Fibroblast of pulmonary artery (primary cell): ENCODE results near the gene PRR14L.
A peak's percentile ranks its signal among the peaks of the same experiment; 100 is the strongest.
"Not testable (repeated sequence)": the region's sequence is repeated elsewhere in the genome, so short reads cannot be mapped to it uniquely, and the experiment has no call there.

Experiments used
- DNase-seq: peaks from one replicate; pipeline ENCODE4 v3.0.0-alpha.2; 2010; ENCODE audit warnings: low read depth
- H3K4me3 ChIP-seq: replicated peaks from 2 replicates; pipeline ENCODE4 v1.5.1; 2011; ENCODE audit warnings: low read depth, mild to moderate bottlenecking, control low read depth, low read length, moderate library complexity
- TF ChIP-seq, protein P1 (sequence below): IDR thresholded peaks from 2 replicates; pipeline ENCODE4 v1.5.1; 2011; ENCODE audit warnings: mild to moderate bottlenecking, control low read depth, low read length, inconsistent platforms; ENCODE audit errors: missing control alignments

Gene PRR14L

DNA sequence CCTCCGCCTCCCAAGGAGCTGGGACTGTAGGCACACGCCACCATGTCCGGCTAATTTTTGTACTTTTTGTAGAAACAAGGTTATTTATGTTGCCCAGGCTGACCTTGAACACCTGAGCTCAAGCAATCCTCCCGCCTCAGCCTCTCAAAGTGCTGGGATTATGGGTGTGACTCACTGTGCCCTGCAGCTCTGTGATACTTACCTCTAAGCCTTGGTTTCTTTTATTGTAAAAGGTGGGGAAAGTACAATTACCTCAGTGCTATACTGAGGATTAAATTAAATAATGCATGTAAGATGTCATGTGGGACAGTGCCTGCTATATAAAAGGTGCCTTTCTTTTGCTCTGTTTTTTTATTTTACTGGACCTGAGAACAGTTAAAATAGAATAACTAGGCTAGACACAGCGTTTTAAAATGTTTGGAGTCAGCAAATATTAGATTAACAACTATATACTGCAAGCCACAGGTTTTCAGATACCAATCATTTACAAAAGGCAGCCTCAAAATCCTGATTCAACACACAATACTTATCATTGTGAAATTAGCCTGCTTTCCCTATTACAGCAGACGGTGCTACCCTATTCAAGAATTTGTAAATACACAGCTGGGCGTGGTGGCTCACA lies 30.0 kb downstream of the PRR14L start:
- no peak for DNase-seq
- no peak overlapping the region for H3K4me3 ChIP-seq
- TF ChIP-seq, protein P1, sequence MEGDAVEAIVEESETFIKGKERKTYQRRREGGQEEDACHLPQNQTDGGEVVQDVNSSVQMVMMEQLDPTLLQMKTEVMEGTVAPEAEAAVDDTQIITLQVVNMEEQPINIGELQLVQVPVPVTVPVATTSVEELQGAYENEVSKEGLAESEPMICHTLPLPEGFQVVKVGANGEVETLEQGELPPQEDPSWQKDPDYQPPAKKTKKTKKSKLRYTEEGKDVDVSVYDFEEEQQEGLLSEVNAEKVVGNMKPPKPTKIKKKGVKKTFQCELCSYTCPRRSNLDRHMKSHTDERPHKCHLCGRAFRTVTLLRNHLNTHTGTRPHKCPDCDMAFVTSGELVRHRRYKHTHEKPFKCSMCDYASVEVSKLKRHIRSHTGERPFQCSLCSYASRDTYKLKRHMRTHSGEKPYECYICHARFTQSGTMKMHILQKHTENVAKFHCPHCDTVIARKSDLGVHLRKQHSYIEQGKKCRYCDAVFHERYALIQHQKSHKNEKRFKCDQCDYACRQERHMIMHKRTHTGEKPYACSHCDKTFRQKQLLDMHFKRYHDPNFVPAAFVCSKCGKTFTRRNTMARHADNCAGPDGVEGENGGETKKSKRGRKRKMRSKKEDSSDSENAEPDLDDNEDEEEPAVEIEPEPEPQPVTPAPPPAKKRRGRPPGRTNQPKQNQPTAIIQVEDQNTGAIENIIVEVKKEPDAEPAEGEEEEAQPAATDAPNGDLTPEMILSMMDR = no peak

- DNase-seq = peak; percentile 56
These were observed 34.7 kb downstream of the PRR14L start for GRCh38 chr22:31715147-31715778.

GRCh38 chr22:31711226-31711625 lies 38.7 kb downstream of the PRR14L start:
- DNase-seq = peak; percentile 29
- H3K4me3 ChIP-seq = not testable (repeated sequence)

More at GRCh38 chr22:31715147-31715778, 34.7 kb downstream of the PRR14L start:
- TF ChIP-seq, protein P1 = no peak
- H3K4me3 ChIP-seq = no peak overlapping the region

GRCh38 chr22:31707519-31707918 lies 42.4 kb downstream of the PRR14L start:
- TF ChIP-seq, protein P1 = no peak
- no peak overlapping the region for H3K4me3 ChIP-seq
- DNase-seq = no peak

- no peak overlapping the region for H3K4me3 ChIP-seq
- TF ChIP-seq, protein P1 = no peak
- peak; percentile 32 for DNase-seq
These were observed 54.5 kb downstream of the PRR14L start for GRCh38 chr22:31695423-31695822.

DNA sequence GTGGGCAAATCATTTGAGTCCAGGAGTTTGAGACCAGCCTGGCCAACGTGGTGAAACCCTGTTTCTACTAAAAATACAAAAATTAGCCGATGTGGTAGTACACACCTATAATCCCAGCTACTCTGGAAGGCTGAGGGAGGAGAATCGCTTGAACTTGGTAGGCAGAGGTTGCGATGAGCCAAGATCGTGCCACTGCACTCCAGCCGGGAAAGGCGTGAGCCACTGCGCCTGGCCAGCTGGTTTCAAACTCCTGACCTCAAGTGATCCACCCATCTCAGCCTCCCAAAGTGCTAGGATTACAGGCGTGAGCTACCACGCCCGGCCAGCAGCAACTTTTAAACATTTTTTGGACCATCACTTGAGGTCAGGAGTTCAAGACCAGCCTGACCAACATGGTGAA lies 55.9 kb downstream of the PRR14L start:
- H3K4me3 ChIP-seq, DNase-seq: not testable (repeated sequence)

DNA sequence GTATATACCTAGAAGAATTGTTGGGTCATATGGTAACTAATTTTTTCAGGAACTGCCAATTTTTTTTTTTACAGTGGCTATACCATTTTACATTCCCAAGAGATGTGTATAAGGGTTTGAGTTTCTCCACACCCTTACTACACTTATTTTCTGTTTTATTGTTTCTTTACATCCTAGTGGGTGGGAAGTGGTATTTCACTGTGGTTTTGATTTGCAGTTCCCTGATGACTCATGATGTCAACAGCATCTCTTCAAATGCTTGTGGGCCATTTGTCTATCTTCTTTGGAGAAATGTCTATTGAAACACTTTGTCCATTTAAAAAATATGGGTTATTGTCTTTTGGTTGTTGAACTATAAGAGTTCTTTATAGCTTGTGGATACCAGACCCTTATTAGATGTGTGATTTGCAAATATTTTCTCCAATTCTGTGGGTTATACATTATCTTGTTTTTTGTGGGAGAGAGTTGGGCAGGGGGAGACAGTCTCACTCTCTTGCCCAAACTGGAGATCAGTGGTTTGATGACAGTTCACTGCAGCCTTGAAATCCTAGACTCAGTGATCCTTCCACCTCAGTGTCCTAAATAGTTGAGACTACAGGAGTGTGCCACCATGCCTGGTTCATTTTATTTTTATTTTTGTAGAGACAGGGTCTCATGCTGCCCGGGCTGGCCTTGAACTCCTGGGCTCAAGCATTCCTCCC lies 57.6 kb downstream of the PRR14L start:
- H3K4me3 ChIP-seq = no peak overlapping the region
- DNase-seq = peak; percentile 57
- TF ChIP-seq, protein P1 = no peak
